Body of pancreas (tissue), 4 donors: Measurements from ENCODE around the gene YWHAE. TPM values are rescaled to one million over a fixed set of nuclear protein-coding genes. Genes with fewer than 3 reads are reported as not detected.

Experiments used
- ATAC-seq: fragments of 150-250 bp; one replicate; pipeline ENCODE4 v1.9.1; 2016
- DNase-seq, 4 donors: peaks; one replicate each; pipeline ENCODE4 v3.0.0-alpha.2; 2019
- H3K27ac ChIP-seq, 4 donors: fragments of 200-600 bp; sonication (generic); 1 replicate in 3 of 4; 2 replicates in 1 of 4; pipeline versions ENCODE4 v1.5.1 to v1.6.1; 2016 to 2019; ENCODE audit warnings: mild to moderate bottlenecking in 1 of 4, mixed read lengths in 1 of 4, moderate library complexity in 1 of 4
- H3K27me3 ChIP-seq, 2 donors: fragments of 200-600 bp; sonication (generic); one replicate each; pipeline ENCODE4 v1.6.0; 2016; ENCODE audit warnings: mild to moderate bottlenecking in 1 of 2
- H3K36me3 ChIP-seq, 2 donors: fragments of 200-600 bp; sonication (generic); replicated peaks in 1 of 2; 2 replicates each; pipeline ENCODE4 v1.5.1; 2016; ENCODE audit warnings: low read depth in 2 of 2; ENCODE audit not compliant: insufficient read depth in 1 of 2
- H3K4me1 ChIP-seq: fragments of 200-600 bp; sonication (generic); one replicate; pipeline ENCODE4 v1.6.0; 2016
- H3K4me3 ChIP-seq, 2 donors: fragments of 200-600 bp; sonication (generic); 1 replicate in 1 of 2; 2 replicates in 1 of 2; pipeline ENCODE4 v1.5.1; 2016 to 2019
- H3K9me3 ChIP-seq, 3 donors: fragments of 200-600 bp; sonication (generic); 1 replicate in 2 of 3; 2 replicates in 1 of 3; pipeline ENCODE4 v1.5.1; 2016
- CTCF ChIP-seq, 7 experiments: fragments of 450-650 bp in 4 of 7; fragments of 200-600 bp in 3 of 7; sonication (generic) in 3 of 7; IDR thresholded peaks; one replicate each; pipeline ENCODE4 v1.5.1; 2016 to 2019; ENCODE audit warnings: antibody characterized with exemption in 7 of 7
- POLR2A ChIP-seq, 3 donors: fragments of 450-650 bp; IDR thresholded peaks; one replicate each; pipeline ENCODE4 v1.6.1; 2016; ENCODE audit warnings: antibody characterized with exemption in 3 of 3, mild to moderate bottlenecking in 2 of 3
- WGBS, 2 donors: methylation state at CpG; one replicate each; pipeline ENCODE4 v1.1.5; 2017; 5-methylcytosine and 5-hydroxymethylcytosine counted together
- intact Hi-C: fragments of 100-400 bp; cut with DNase I; formaldehyde crosslinking; loops from one replicate; pipeline ENCODE4 v1.15.1; 2023
- total RNA-seq, 2 donors: library from RNA; depleted of rRNA; stranded (reverse); fragments of >200 nt; gene quantifications; one replicate each; pipeline ENCODE4 v1.1.0, GENCODE V29; 2016

The YWHAE gene
- total RNA-seq, 2 donors from 2014 or later = 301 to 378 TPM

- Histone ChIP-seq H3K9me3 (no peaks in the 10 kb centered on the region), H3K27ac (peak overlapping the region in 2 of 4 donors; percentile 18 to 24), H3K4me1 (peaks cover 65% of the 10 kb centered on the region), H3K4me3 (no peak overlapping the region), H3K27me3 (no peaks in the 10 kb centered on the region), H3K36me3 (no peaks in the 10 kb centered on the region)
- intact Hi-C loops = no loop called here
- ATAC-seq = no peak
- 40 to 57% methylated on average over 8 to 9 of the region's 9 CpGs for WGBS, 2 donors
- TF ChIP-seq POLR2A (IDR thresholded peaks at IDR 0.05) = no peak
- TF ChIP-seq CTCF (IDR thresholded peaks at IDR 0.05) = no peak
- DNase-seq = no peak
These were observed 26.2 kb downstream of the YWHAE start for GRCh38 chr17:1373707-1374237.

- H3K27me3 ChIP-seq = no peaks in the 10 kb centered on the region
- no peaks in the 10 kb centered on the region for H3K9me3 ChIP-seq
- intact Hi-C loops = no loop called here
- 84 to 86% methylated on average over 7 of the region's 7 CpGs for WGBS, 2 donors
- TF ChIP-seq POLR2A (IDR thresholded peaks at IDR 0.05) (no peak), CTCF (IDR thresholded peaks at IDR 0.05) (no peak)
- peaks cover 59% of the 10 kb centered on the region for H3K4me1 ChIP-seq
- no peak overlapping the region for H3K4me3 ChIP-seq
- ATAC-seq (no peak), DNase-seq (no peak)
- H3K36me3 ChIP-seq = no peaks in the 10 kb centered on the region
- no peak overlapping the region for H3K27ac ChIP-seq
These were observed 27.4 kb downstream of the YWHAE start for GRCh38 chr17:1372618-1373017.

- no peaks in the 10 kb centered on the region for H3K27me3 ChIP-seq
- no peak for ATAC-seq
- TF ChIP-seq POLR2A (IDR thresholded peaks at IDR 0.05) (no peak), CTCF (IDR thresholded peaks at IDR 0.05) (no peak)
- intact Hi-C loops = no loop called here
- 84 to 85% methylated on average over 17 of the region's 17 CpGs for WGBS, 2 donors
- H3K36me3 ChIP-seq = no peaks in the 10 kb centered on the region
- no peak for DNase-seq
- H3K9me3 ChIP-seq = no peaks in the 10 kb centered on the region
- H3K27ac ChIP-seq = no peak overlapping the region
- H3K4me3 ChIP-seq = no peak overlapping the region
- H3K4me1 ChIP-seq = peaks cover 59% of the 10 kb centered on the region
These were observed 28.0 kb downstream of the YWHAE start for GRCh38 chr17:1371893-1372590.

GRCh38 chr17:1368588-1368987, 31.4 kb downstream of the YWHAE start:
- H3K4me3 ChIP-seq = no peak overlapping the region
- intact Hi-C loops = loop anchor here (5.0 kb wide), 1 partner anchor 144 kb away; no protein-coding TSS in a partner anchor
- ATAC-seq (no peak), DNase-seq (no peak)
- H3K36me3 ChIP-seq = peaks cover 3 to 4% of the 10 kb centered on the region in 2 donors
- TF ChIP-seq POLR2A (IDR thresholded peaks at IDR 0.05) (no peak), CTCF (IDR thresholded peaks at IDR 0.05) (no peak)
- peaks cover 37% of the 10 kb centered on the region for H3K4me1 ChIP-seq
- no peaks in the 10 kb centered on the region for H3K27me3 ChIP-seq
- H3K9me3 ChIP-seq = no peaks in the 10 kb centered on the region
- WGBS, 2 donors = 77% methylated on average over 4 of the region's 4 CpGs
- H3K27ac ChIP-seq = no peak overlapping the region

- peaks cover 3 to 4% of the 10 kb centered on the region in 2 donors for H3K36me3 ChIP-seq
- H3K27ac ChIP-seq = no peak overlapping the region
- peaks cover 37% of the 10 kb centered on the region for H3K4me1 ChIP-seq
- 75 to 78% methylated on average over 4 to 5 of the region's 5 CpGs for WGBS, 2 donors
- intact Hi-C loops = loop anchor here (5.0 kb wide), 1 partner anchor 145 kb away; no protein-coding TSS in a partner anchor
- DNase-seq (no peak), ATAC-seq (no peak)
- no peaks in the 10 kb centered on the region for H3K9me3 ChIP-seq
- no peak overlapping the region for H3K4me3 ChIP-seq
- TF ChIP-seq POLR2A (IDR thresholded peaks at IDR 0.05) (no peak), CTCF (IDR thresholded peaks at IDR 0.05) (no peak)
- no peaks in the 10 kb centered on the region for H3K27me3 ChIP-seq
These were observed 32.7 kb downstream of the YWHAE start for GRCh38 chr17:1367351-1367745.
